Spleen (tissue), 7 donors: ENCODE results near the gene CHRNA4.

ENCODE experiments used
- CTCF ChIP-seq, 11 experiments: fragments of 200-600 bp in 7 of 11; fragments of 450-650 bp in 4 of 11; sonication (generic) in 4 of 11; IDR thresholded peaks in 8 of 11; conservative IDR thresholded peaks in 3 of 11; 1 replicate in 7 of 11; 2 replicates in 4 of 11; pipeline versions ENCODE4 v1.4.0 to v1.8.0; 2016 to 2021; ENCODE audit warnings: antibody characterized with exemption in 11 of 11, inconsistent platforms in 4 of 11, mild to moderate bottlenecking in 1 of 11
- POLR2A ChIP-seq, 3 donors: fragments of 450-650 bp; IDR thresholded peaks; one replicate each; pipeline ENCODE4 v1.5.1; 2017; ENCODE audit warnings: antibody characterized with exemption in 3 of 3, mild to moderate bottlenecking in 1 of 3
- donor health status: DM: no; HTN: no; CAD: no; lungs with moderate emphysema.
- donor health status: DM: no; HTN: no; CAD: no.
- donor health status: DM: no; HTN: no; CAD: no.

- TF ChIP-seq CTCF (IDR thresholded peaks at IDR 0.05 in 8 of 11, conservative IDR thresholded peaks at IDR 0.05 in 3 of 11) (no peak), POLR2A (IDR thresholded peaks at IDR 0.05) (no peak)
These were observed 1.4 kb upstream of the CHRNA4 start for GRCh38 chr20:63362436-63363009.
